Keratinocyte (primary cell): ENCODE data around the gene SH3BGRL3. TPM values are rescaled to one million over a fixed set of nuclear protein-coding genes. Genes with fewer than 3 reads are reported as not detected.

ENCODE experiments used
- DNase-seq: peaks from one replicate; pipeline ENCODE4 v3.0.0-alpha.2; 2011; ENCODE audit warnings: low read depth, missing footprints, low spot score
- FAIRE-seq: peaks from 2 replicates; lab custom pipeline; 2011; peaks lifted over from hg19 to GRCh38; lab: Jason Lieb, UNC
- H2AFZ ChIP-seq: 2 replicates; pipeline ENCODE4 v1.6.0; 2012; ENCODE audit warnings: low read length, control low read depth, inconsistent platforms; ENCODE audit not compliant: control insufficient read depth
- H3K27ac ChIP-seq: 2 replicates; pipeline ENCODE4 v1.5.1; 2011; ENCODE audit warnings: low read length; ENCODE audit not compliant: control insufficient read depth, insufficient read depth
- H3K27me3 ChIP-seq: 3 replicates; pipeline ENCODE4 v1.6.0; 2011; ENCODE audit warnings: low read length; ENCODE audit not compliant: control insufficient read depth, insufficient read depth; ENCODE audit errors: extremely low read depth
- H3K36me3 ChIP-seq, 2 experiments: 2 replicates in 1 of 2; 3 replicates in 1 of 2; pipeline ENCODE4 v1.5.1; 2011; ENCODE audit warnings: low read length in 2 of 2, mild to moderate bottlenecking in 1 of 2; ENCODE audit not compliant: control insufficient read depth in 2 of 2, insufficient read depth in 2 of 2; ENCODE audit errors: extremely low read depth in 1 of 2
- H3K4me1 ChIP-seq: 3 replicates; pipeline ENCODE4 v1.5.1; 2011; ENCODE audit warnings: low read length; ENCODE audit not compliant: control insufficient read depth, insufficient read depth; ENCODE audit errors: extremely low read depth
- H3K4me2 ChIP-seq: 3 replicates; pipeline ENCODE4 v1.6.0; 2011; ENCODE audit warnings: low read depth, low read length; ENCODE audit not compliant: control insufficient read depth, insufficient read depth; ENCODE audit errors: extremely low read depth
- H3K4me3 ChIP-seq, 3 experiments: fragments of 200-600 bp in 1 of 3; sonication (generic) in 1 of 3; 2 replicates in 2 of 3; 3 replicates in 1 of 3; pipeline ENCODE4 v1.5.1; 2011 to 2016; ENCODE audit warnings: low read length in 3 of 3, mild to moderate bottlenecking in 3 of 3, control low read depth in 2 of 3, inconsistent platforms in 1 of 3, low read depth in 1 of 3, mixed read lengths in 1 of 3, mixed run types in 1 of 3, moderate library complexity in 1 of 3; ENCODE audit not compliant: control insufficient read depth in 2 of 3, insufficient read depth in 2 of 3; ENCODE audit errors: extremely low read depth in 1 of 3
- H3K79me2 ChIP-seq: 2 replicates; pipeline ENCODE4 v1.6.0; 2012; ENCODE audit warnings: low read length; ENCODE audit not compliant: control insufficient read depth, insufficient read depth
- H3K9ac ChIP-seq: 3 replicates; pipeline ENCODE4 v1.6.0; 2011; ENCODE audit warnings: low read length; ENCODE audit not compliant: control insufficient read depth, insufficient read depth; ENCODE audit errors: extremely low read depth
- H3K9me1 ChIP-seq: 3 replicates; pipeline ENCODE4 v1.6.0; 2011; ENCODE audit warnings: low read length; ENCODE audit not compliant: control insufficient read depth, insufficient read depth; ENCODE audit errors: extremely low read depth
- H3K9me3 ChIP-seq: 2 replicates; pipeline ENCODE4 v1.5.1; 2012; ENCODE audit warnings: low read depth, low read length; ENCODE audit not compliant: control insufficient read depth
- H4K20me1 ChIP-seq: 3 replicates; pipeline ENCODE4 v1.6.0; 2011; ENCODE audit warnings: low read length; ENCODE audit not compliant: control insufficient read depth, insufficient read depth; ENCODE audit errors: extremely low read depth
- EZH2 ChIP-seq: IDR thresholded peaks from one replicate; pipeline ENCODE4 v1.6.1; 2012; ENCODE audit warnings: inconsistent platforms, mild to moderate bottlenecking, low read length, moderate library complexity
- dilution Hi-C: fragments of 300-500 bp; cut with MboI; formaldehyde crosslinking; loops from one replicate; pipeline ENCODE4 v1.7.0; 2020; ENCODE audit warnings: low sequenced_read_pairs; ENCODE audit not compliant: extremely low pct_ligation_motif_present
- polyA plus RNA-seq, 5 experiments: library from polyadenylated mRNA; depleted of rRNA in 3 of 5; stranded (reverse) in 3 of 5; stranded (forward) in 1 of 5; unstranded in 1 of 5; fragments of >200 nt; gene quantifications; 1 replicate in 1 of 5; 2 replicates in 3 of 5; 3 replicates in 1 of 5; pipeline versions ENCODE4 v1.2.1 to v1.2.3, GENCODE V29; 2011 to 2012; ENCODE audit warnings: missing spikeins in 2 of 5, low read depth in 1 of 5, low replicate concordance in 1 of 5
- TF ChIP-seq, protein P1 (sequence below), 3 experiments: IDR thresholded peaks in 1 of 3; conservative IDR thresholded peaks in 1 of 3; optimal IDR thresholded peaks in 1 of 3; 2 replicates in 2 of 3; 3 replicates in 1 of 3; pipeline versions ENCODE3 to v1.5.1; 2011; ENCODE audit warnings: low read length in 3 of 3, mild to moderate bottlenecking in 3 of 3, moderate library complexity in 2 of 3, control low read depth in 1 of 3, inconsistent platforms in 1 of 3; ENCODE audit not compliant: insufficient read depth in 2 of 3; ENCODE audit errors: extremely low read depth in 1 of 3

SH3BGRL3 gene
- polyA plus RNA-seq, 1 donor (not counting 4 experiments of a cell fraction or from before 2014, with no cell fraction given): 196 TPM

DNA sequence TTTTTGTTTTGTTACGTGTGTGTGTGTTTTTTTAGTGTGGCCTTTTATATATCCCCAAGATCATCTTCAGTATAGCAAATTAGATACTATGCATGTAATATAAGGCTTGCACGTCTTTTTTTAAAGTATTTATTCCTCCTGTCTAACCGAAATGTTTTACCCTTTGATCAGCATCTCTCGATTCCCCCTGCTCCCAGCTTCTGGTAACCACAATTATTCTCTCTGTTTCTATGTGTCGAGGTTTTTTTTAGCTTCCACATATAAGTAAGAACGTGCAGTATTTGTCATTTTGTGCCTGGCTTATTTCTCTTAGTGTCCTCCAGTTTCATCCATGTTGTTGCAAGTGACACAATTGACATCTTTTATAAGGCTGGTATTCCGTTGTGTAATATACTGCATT, 27.2 kb upstream of the SH3BGRL3 start:
- H3K79me2 ChIP-seq: peaks cover 9% of the 10 kb centered on the region
- FAIRE-seq: no peak

DNA sequence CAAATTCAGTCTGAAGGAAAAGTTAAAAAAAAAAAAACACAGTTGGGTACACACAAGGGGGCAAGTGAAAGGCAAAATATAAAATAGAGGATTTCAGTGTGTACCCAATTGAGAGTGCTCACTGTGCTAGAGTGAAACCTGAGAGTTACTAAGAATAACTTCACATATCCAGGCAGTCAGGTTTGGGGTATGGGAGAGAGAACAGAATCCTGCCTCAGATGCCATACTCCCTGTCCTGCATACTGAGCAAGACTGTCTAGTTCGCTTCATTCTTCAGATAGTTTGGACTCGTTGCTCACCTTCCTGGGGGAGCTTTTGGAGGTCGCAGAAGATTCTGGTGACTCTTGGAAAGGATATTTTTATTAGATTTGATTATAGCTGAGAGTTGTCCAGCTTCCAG, 25.5 kb upstream of the SH3BGRL3 start:
- Histone ChIP-seq H3K27ac (no peak overlapping the region), H3K9me1 (peaks cover 1% of the 10 kb centered on the region), H3K79me2 (peaks cover 9% of the 10 kb centered on the region), H3K9me3 (no peaks in the 10 kb centered on the region), H3K9ac (no peak overlapping the region), H4K20me1 (no peaks in the 10 kb centered on the region), H2AFZ (no peak overlapping the region), H3K36me3 (peaks cover 15 to 16% of the 10 kb centered on the region in 2 experiments), H3K4me3 (no peak overlapping the region), H3K4me2 (no peak overlapping the region), H3K4me1 (no peaks in the 10 kb centered on the region), H3K27me3 (no peaks in the 10 kb centered on the region)
- no peak for FAIRE-seq
- no peak for DNase-seq
- TF ChIP-seq, protein P1, sequence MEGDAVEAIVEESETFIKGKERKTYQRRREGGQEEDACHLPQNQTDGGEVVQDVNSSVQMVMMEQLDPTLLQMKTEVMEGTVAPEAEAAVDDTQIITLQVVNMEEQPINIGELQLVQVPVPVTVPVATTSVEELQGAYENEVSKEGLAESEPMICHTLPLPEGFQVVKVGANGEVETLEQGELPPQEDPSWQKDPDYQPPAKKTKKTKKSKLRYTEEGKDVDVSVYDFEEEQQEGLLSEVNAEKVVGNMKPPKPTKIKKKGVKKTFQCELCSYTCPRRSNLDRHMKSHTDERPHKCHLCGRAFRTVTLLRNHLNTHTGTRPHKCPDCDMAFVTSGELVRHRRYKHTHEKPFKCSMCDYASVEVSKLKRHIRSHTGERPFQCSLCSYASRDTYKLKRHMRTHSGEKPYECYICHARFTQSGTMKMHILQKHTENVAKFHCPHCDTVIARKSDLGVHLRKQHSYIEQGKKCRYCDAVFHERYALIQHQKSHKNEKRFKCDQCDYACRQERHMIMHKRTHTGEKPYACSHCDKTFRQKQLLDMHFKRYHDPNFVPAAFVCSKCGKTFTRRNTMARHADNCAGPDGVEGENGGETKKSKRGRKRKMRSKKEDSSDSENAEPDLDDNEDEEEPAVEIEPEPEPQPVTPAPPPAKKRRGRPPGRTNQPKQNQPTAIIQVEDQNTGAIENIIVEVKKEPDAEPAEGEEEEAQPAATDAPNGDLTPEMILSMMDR (optimal IDR thresholded peaks at IDR 0.05 in 1 of 3, IDR thresholded peaks at IDR 0.05 in 1 of 3, conservative IDR thresholded peaks at IDR 0.05 in 1 of 3; ENCODE audit: extremely low read depth in 1 of 3, insufficient read depth in 2 of 3, low read length in 3 of 3): no peak
- TF ChIP-seq EZH2: no peak
- dilution Hi-C loops: no loop called here

More for the DNA sequence above, 27.2 kb upstream of the SH3BGRL3 start:
- no peak for DNase-seq
- no peak overlapping the region for H3K4me3 ChIP-seq
- no peak overlapping the region for H2AFZ ChIP-seq
- no peak overlapping the region for H3K4me2 ChIP-seq
- H3K9me3 ChIP-seq: no peaks in the 10 kb centered on the region
- H3K4me1 ChIP-seq: no peaks in the 10 kb centered on the region
- no peaks in the 10 kb centered on the region for H4K20me1 ChIP-seq
- no peaks in the 10 kb centered on the region for H3K27me3 ChIP-seq
- H3K27ac ChIP-seq: no peak overlapping the region
- peaks cover 2% of the 10 kb centered on the region for H3K9me1 ChIP-seq
- no peak for TF ChIP-seq EZH2
- TF ChIP-seq, protein P1 (optimal IDR thresholded peaks at IDR 0.05 in 1 of 3, IDR thresholded peaks at IDR 0.05 in 1 of 3, conservative IDR thresholded peaks at IDR 0.05 in 1 of 3; ENCODE audit: extremely low read depth in 1 of 3, insufficient read depth in 2 of 3, low read length in 3 of 3): no peak
- peaks cover 8 to 10% of the 10 kb centered on the region in 2 experiments for H3K36me3 ChIP-seq
- dilution Hi-C loops: no loop called here
- no peak overlapping the region for H3K9ac ChIP-seq
